ENCODE data around the gene ANKS3.
A peak's percentile ranks its signal among the peaks of the same experiment; 100 is the strongest.

Gene ANKS3

DNA sequence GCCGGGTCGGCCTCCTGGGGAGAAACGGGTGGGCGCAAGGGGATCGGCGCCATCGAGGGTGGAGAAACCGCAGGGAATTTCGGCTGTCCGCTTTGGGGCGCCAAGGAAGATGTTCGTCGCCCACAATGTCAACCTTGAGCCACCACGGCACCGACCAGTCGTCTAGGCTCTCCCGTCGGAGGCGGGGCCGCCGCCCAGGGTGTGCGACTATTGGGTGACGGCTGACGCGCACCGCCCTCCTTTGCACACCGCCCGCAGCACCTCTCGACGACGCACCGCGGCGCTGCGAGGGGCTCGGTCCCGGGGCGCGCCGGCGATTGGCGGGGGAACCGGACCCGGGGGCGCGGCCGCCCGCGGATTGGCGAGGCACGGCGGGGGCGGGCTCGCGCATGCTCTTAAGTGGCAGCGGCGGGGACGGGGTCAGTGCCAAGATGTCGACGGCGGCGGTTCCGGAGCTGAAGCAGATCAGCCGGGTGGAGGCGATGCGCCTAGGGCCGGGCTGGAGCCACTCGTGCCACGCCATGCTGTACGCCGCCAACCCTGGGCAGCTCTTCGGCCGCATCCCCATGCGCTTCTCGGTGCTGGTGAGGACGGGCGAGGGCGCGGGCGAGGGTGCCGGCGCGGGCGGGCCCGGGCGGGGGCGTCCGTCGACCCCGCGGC, 40.6 kb downstream of the ANKS3 start, which contains the start of gene NUDT16L1:
NUDT16L1 (plus strand) TSS at position 267 of the 660 bp plus-strand sequence; CDS start at position 432, 165 bp downstream.
- DNase-seq (ENCODE audit: insufficient read length, low spot score) (peak; percentile 99), FAIRE-seq (peak; percentile 27)
- peak; percentile 80 for TF ChIP-seq POLR2A (IDR thresholded peaks at IDR 0.05; ENCODE audit: low read depth, low read length)

DNA sequence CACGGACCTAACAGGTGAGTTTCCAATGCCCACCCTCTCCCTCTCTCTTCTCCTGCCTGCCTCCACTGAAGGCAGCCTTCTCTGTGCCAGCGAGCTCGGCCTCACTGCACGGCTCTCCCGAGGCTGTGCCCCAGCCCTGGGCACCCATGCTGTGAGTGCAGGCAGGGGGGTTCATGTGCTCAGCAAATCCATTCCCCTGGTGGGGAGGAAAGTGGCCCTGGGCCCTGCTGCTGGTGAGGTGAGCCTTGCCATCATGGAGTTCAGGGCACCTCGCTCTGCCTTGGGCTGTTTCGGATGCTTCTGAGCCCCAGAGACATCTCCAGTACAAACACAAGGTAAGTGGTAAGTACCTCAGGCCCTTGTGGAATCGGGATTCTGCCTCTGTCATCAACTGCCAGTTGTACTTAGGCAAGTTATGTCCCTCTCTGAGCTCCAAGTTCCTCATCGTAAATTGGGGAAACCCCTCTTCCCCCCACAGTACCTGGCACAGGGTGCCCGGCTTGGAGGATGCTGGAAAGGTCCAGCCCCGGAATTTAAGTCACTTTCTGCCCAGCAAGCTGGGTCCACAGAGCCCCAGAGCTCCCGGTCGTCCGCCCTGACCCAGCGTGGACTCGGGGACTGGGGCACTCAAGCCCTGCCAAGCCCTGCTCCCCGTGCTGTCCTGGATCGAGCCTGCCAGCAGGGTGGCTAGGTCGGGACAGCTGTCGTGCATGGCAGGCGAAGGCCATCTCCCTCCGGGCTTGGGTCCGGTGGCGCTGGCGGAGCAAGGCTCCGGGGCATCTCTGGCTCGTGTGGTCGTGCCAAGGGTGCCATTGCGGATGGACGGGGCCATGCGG, 41.4 kb downstream of the ANKS3 start:
- TF ChIP-seq POLR2A (IDR thresholded peaks at IDR 0.05; ENCODE audit: low read depth, low read length) = no peak
- FAIRE-seq (no peak), DNase-seq (ENCODE audit: insufficient read length, low spot score) (no peak)

DNA sequence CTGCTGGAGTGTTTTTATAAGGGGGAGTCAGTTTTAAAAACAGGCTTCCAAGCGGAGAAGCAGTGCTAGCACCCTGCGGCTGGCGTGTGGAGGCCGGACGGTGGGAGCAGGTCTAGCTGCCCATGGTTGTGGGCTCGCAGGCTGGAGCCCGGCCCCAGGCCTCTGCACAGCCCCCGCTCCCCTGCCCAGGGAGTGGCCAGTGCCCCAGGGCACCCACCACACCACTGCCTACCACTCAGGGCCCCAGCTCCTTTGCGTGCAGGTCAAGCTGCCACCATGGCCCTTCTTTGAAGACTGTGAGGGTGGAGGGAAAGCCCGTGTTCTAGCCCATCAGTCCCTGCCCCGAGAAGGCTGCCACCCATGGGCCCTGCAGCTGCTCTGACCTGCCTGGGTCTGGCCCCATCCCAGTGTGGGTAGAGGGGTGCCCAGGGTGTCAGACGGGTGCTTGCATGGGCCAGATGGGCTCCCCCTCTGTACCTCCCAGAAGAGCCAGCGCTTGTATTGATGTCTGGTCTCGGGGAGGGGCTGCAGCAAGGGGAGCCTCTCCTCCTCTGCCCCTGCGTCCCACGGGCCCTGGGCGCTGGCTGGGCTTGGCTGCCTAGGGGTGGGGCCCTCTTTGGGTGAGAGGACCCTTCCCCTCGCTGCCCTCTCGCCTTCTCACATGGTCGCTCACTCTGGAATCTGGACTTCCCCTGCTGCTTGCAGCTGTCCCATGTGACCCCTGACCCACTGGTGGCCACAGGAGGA, 42.2 kb downstream of the ANKS3 start:
- no peak for FAIRE-seq

DNA sequence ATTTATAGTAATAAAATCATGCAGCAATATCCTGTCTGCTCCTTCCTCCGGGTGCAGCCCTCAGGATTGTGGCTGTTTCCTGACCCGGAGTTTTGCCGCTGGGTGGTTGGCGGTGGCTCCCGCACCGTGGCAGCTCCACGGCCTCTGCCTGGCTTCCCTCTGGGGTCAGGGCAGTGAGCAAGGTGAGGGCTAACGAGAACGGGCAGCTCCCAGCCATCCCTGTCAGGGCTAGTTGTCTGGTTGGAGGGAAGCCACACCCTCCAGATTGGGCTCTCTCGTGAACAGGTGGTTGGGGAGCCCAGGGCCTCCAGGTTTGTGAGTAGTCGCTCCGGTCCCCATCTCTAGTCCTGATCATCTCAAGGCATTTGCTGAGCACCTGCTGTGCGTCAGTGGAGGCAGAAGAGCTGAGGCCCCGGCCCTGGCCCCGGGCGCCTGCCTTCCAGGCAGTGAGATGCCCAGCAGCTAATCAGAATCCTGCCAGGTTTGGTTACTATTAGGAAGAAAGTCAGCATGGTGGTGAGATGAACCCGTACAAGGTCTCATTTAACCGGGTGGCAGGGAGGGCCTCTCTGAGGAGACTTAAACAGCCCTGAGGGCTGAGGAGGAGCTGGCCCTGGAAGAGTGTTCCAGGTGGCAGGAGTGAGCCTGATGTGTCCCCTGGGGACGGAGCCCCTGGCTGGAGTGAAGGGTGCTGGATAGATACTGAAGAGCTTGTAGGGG, 43.0 kb downstream of the ANKS3 start:
- no peak for FAIRE-seq
- DNase-seq (ENCODE audit: insufficient read length, low spot score) = no peak
- TF ChIP-seq POLR2A (IDR thresholded peaks at IDR 0.05; ENCODE audit: low read depth, low read length) = no peak

More for the DNA sequence above, 42.2 kb downstream of the ANKS3 start:
- no peak for TF ChIP-seq POLR2A (IDR thresholded peaks at IDR 0.05; ENCODE audit: low read depth, low read length)
- no peak for DNase-seq (ENCODE audit: insufficient read length, low spot score)

DNA sequence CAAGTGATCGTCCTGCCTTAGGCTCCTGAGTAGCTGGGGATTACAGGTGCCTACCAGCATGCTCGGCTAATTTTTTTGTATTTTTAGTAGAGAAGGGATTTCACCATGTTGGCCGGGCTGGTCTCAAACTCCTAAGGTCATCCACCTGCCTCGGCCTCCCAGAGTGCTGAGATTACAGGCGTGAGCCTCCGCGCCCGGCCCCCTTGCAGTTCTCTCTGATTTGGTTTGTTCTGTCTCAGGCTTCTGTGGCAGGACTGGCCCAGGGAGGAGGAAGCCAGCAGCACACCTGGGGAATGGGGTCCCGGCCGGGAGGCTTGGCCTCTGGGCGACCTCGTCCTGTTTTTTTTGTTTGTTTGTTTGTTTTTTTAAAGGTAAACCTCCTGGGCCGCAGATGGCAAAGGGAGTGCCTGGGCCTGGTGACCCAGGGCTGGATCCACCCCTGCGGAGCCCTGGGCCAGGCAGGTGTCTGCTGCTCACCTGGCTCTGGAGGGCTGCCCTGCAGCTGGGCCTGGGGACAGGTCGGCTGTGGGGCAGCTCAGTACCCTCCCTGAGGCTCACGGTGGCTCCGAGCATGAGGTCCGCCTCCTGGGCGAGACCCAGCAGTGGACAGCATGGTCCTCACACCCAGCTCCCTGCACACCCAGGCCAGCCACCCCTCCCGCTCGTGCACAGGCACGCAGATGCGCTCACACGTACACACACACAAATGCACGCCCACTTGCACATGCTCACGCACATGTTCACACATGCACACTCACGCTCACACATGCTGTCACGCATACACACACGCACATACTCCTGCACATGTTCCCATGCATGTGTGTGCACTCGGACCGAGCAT, 44.0 kb downstream of the ANKS3 start:
- no peak for TF ChIP-seq POLR2A (IDR thresholded peaks at IDR 0.05; ENCODE audit: low read depth, low read length)

DNA sequence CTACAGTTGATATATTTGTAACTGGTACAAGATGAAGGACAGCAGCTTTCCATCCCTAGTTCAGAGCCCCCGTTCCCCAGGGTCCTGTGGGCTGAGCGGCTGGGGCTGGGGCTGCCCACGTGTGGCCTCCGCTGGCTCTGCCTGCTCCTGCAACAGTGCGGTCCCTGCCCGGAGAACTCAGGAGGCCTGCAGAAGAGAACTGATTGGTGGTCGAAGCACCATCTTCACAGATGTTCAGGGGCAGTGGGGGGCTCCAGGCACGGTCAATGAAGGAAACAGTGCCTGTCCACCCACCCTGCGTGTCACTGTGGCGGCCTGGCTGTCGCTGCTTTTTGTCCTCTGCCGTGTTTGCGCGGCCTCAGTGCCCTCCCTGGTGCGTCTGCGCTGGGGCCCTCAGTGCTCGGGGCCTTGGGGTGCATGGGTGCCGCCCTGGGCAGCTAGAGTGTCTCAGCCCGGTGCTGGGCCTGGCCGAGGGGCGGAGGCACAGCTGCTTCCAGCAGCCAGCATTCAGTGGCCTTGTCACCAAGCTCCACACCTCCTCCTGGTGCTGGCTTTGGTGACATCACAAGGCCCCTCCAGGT, 44.9 kb downstream of the ANKS3 start:
- FAIRE-seq (no peak), DNase-seq (ENCODE audit: insufficient read length, low spot score) (no peak)
- no peak for TF ChIP-seq POLR2A (IDR thresholded peaks at IDR 0.05; ENCODE audit: low read depth, low read length)

More for the DNA sequence above, 44.0 kb downstream of the ANKS3 start:
- DNase-seq (ENCODE audit: insufficient read length, low spot score) = no peak
- FAIRE-seq = no peak

DNA sequence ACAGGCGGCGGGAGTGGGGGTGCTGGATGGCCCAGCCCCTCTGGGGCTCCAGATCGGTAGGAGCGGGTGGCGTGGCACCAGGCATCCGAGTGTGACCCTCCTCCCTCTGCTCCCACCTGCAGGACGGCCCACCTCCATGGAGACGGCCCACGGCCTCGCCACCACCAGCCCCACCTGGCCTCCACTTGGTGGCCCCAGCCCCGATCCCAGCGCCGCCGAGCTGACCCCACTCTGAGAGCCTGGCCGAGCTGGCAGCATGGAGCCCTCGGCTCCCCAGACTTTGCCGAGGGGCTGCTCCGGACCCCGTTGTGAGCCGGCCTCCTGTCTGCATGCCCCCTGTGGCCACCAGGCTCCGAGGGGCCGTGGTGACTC, 45.4 kb downstream of the ANKS3 start:
- TF ChIP-seq POLR2A (IDR thresholded peaks at IDR 0.05; ENCODE audit: low read depth, low read length) = no peak
- no peak for DNase-seq (ENCODE audit: insufficient read length, low spot score)
- FAIRE-seq = no peak

DNA sequence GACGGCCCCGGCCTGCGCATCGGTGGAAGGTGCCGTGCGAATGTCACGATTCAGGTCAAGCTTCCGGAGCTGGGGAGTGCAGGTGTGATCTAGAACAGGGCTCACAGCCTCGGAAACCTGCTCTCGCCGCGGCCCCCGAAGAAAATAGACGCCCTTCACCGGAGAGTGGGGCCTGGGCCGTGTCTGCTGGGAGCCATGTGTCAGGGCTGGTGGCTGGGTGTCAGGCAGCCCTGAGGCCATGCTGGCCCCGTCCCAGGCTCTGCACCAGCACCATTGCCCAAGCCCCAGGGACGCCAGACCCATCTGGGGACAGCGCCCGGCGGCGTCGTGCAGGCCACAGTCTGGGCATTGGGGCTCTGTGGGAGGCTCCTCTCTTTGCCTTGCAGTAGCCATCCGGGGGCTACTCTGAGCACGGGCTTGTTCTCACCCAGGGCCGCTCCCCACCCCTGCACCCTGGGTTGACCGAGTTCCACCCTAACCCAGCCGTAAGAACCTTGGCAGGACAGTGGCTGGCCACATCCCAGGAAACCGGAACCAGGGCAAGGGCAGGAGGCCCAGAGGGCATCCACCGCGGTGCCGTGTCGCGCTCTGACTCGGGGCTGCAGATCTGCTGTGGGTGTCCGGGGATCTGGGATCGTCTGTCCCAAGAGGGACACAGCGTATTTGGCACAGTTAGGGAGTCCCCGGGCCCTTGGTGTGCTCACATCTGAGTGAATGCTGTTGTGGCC, 46.0 kb downstream of the ANKS3 start:
- DNase-seq (ENCODE audit: insufficient read length, low spot score) (no peak), FAIRE-seq (no peak)
- no peak for TF ChIP-seq POLR2A (IDR thresholded peaks at IDR 0.05; ENCODE audit: low read depth, low read length)

DNA sequence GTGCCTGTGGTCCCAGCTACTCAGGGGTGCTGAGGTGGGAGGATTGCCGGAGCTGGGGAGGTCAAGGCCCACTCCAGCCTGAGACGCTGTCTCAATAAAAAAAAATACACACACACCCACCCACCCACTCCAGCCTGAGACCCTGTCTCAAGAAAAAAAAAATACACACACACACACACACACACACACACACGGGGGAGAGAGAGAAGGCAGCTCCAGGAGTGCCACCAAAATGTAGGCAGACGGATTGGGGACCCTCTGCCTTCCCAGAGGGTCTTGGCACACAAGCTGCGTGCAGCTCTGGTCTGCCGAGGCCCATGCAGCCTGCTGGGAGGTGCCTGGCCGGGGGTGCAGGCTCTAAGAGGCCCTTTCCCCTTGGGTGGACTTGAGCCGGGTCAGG, 46.7 kb downstream of the ANKS3 start:
- DNase-seq (ENCODE audit: insufficient read length, low spot score) = no peak
- TF ChIP-seq POLR2A (IDR thresholded peaks at IDR 0.05; ENCODE audit: low read depth, low read length) = no peak
- FAIRE-seq = no peak

DNA sequence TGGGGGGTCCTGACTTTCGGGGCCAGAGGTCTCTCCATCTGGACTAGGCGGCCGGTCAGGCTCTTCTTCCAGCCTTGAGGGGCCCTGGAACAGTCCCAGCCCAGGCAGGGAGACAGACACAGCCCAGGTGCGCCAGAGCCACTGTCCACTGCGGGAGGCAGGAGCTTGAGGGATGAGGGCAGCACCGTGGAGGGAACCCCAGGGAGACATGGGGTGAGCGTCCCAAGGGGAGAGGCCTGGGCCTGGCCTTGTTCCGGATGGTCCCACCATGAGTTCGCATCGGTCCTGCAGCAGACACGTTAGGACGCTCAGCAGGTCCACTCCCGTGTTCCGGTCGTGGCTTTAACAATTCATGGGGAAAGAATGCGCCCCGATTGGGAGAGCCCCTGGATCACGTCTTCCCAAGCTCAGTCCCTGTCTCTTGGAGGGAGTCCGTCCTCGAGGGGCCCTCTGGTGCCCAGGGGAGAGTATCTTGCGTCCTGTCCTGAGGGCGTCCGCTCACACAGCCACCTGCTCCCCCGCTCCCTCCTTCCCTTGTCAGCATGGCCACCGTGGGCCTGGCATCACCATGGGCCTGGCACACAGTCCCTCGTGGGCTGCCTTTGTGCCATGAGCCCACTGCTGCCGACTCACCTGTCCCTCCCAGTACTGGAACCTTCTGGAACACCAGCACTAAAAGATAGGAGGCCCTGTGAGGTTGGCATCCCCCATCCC, 47.4 kb downstream of the ANKS3 start:
- no peak for DNase-seq (ENCODE audit: insufficient read length, low spot score)
- FAIRE-seq = no peak
- TF ChIP-seq POLR2A (IDR thresholded peaks at IDR 0.05; ENCODE audit: low read depth, low read length) = no peak

DNA sequence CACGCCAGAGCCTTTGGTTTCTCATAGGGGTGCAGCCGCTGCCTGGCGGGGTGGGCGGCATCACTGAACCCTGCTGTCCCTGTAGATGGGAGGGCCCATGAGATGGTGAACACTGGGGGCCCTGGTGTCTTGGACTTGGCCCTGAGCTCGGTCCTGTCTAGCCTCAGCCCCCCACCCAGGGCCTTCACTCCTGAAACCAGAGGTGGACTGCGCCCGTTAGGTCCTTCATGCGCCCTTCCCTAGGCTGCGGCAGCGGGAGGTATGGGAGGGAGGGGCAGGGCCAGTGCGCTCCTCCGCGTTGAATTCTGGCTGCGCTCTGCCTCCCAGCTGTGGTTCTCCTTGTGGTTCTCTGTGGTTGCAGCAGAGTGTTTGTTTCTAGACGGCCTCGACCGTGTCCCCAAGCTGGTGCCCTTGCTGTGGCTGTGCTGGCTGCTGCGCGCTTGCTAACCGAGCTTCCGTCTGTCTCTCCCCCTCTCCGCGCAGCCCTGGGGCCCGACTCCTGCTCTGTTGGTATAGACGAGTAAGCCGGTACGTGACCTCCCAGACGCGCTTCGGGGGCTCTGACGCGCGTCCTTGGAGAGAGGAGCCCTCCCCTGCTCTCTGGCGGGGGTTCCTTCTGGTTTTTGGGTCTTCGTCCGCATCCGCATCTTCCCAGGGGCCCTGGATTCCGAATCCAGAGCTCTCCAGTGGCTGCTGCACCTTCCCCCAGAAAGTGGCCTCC, 48.1 kb downstream of the ANKS3 start:
- no peak for DNase-seq (ENCODE audit: insufficient read length, low spot score)
- no peak for TF ChIP-seq POLR2A (IDR thresholded peaks at IDR 0.05; ENCODE audit: low read depth, low read length)
- no peak for FAIRE-seq

Data from H54 (cell line).